ENCODE data around the gene DNAJB11.
"Not testable (repeated sequence)": the region's sequence is repeated elsewhere in the genome, so short reads cannot be mapped to it uniquely, and the experiment has no call there.

DNAJB11 gene

DNA sequence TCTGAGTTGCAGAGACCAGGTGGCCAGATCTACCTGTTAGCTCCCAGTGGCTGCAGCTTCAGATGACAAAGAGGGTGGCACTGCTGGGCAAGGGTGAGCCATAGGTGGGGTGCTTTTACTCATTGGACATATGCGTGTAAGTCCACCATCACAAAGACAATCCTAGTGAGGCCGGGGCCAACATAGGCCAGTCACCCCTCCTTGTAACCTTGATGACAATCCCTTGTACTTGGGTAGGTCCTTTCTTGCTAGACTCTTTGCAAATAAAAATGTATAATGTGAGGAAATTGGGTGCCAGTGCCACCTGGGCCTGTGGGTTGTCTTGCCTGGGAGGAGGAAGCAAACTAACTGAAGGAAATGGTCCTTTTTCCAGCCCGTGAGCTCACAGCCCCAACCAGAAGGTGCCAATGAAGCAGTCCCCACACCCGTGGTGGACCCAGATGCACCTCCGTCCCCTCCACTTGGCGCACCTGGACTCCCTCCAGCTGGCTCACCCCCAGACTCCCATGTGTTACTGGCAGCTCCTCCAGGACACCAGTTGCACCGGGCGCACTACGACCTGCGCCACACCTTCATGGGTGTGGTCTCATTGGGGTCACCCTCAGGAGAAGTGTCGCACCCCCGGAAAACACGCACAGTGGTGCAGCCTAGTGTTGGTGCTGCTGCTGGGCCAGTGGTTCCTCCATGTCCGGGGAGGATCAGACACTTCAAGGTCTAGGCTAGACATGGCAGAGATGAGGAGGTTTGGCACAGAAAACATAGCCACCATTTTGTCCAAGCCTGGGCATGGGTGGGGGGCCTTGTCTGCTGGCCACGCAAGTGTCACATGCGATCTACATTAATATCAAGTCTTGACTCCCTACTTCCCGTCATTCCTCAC is 49.9 kb downstream of the DNAJB11 start:
- DNase-seq: no peak

DNA sequence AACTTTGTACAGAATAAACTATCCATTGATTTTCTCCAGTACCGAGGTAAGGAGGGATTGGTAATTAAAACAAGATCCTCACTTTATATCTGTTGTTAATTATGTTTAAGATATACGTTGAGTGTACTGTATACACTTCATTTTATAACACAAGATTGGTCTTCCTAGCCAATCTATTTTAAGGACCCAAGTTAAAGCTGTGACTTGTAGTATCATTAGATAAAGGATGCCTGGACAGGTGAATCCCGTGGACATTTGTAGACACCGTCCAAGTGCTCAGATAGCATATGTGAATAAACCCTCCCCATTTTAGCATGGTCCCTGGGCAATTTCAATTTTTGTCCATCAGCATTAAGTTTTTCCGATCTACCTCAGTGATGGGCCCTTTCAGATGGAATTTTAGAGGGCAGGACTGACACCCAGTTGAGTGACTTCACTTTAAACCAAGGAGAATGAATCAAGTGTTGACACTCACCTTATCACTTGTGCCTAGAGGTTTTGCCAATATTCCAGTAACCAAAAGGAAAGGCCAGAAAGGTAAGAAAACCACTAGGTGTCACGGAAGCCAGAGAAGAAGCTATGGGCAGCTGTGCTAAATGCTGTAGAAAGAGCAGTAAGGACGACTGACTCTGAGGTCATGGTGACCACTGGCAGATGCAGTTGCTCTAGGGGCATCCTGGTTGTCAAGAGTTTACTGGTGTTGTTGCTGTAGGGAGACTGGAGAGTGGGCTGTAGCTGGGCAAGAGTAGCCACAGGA is 51.6 kb downstream of the DNAJB11 start:
- DNase-seq: no peak

- DNase-seq: no peak
Measured at GRCh38 chr3:186622651-186623310, 52.3 kb downstream of the DNAJB11 start.

GRCh38 chr3:186624598-186624997 is 54.1 kb downstream of the DNAJB11 start:
- DNase-seq: no peak

DNA sequence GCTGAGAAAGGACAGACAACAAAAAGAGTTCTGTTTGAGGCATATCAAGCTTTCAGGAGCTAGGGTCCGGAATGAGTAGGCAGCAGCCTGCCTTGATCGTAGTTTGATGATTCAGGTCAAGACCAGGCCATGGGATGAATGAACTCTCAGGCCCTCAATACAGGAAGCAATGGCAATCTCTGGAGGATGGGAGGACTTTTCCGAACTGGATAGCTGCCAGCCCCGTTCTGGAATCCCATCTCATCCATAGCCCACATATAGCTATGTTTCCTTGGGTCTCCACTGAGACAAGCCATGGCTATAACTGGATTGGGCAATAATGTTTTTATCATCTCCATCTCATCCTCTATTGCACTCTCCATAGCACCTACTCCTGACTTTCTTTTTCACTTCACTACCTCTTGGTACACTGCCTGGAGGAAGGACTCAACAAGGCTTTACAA is 55.1 kb downstream of the DNAJB11 start:
- no peak for DNase-seq

GRCh38 chr3:186626254-186626847 is 55.8 kb downstream of the DNAJB11 start:
- no peak for DNase-seq

- DNase-seq: no peak
Measured at GRCh38 chr3:186627852-186628414, 57.4 kb downstream of the DNAJB11 start.

DNA sequence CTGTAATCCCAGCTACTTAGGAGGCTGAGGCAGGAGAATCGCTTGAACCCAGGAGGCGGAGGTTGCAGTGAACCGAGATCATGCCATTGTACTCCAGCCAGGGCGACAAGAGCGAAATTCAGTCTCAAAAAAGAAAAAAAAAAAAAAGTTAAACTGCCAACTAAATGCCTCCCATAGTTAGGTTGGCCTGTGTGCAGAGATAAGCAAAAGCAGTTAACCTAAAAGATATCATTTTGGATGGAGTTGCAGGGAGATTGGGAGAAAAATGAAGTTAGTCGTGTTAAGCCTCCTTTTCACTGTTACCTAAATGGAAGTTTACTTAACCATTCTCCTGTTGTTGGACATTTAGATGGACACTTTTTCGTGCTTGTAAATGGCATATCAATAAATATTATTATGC is 58.2 kb downstream of the DNAJB11 start:
- DNase-seq: no peak

GRCh38 chr3:186630950-186631641 is 60.6 kb downstream of the DNAJB11 start:
- DNase-seq: no peak

GRCh38 chr3:186633481-186633880 is 63.0 kb downstream of the DNAJB11 start:
- DNase-seq: no peak

DNA sequence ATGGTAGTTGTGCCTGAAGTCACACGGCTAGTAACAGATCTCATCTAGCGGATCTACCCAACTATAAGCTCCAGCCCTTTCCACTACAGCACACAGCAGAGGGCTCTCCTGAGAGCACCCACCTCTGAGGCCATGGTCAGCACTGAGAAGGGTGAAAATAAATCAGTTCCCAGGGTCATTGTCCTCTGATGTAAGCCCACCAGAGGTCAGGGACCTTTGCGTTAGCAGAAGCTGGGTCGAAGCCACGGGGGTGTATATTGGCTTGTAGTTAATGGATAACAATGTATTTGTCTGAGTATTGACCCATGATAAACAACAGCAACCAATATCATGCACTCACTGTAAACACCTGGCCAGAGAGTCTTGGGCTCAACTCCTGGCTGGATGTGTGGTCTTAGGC is 63.7 kb downstream of the DNAJB11 start:
- not testable (repeated sequence) for DNase-seq

Data from NCI-H2081 treated with DMSO at 0.1 percent for 48 hours (cell line).